ENCODE measurements around the gene PRKG1.

PRKG1 gene

DNA sequence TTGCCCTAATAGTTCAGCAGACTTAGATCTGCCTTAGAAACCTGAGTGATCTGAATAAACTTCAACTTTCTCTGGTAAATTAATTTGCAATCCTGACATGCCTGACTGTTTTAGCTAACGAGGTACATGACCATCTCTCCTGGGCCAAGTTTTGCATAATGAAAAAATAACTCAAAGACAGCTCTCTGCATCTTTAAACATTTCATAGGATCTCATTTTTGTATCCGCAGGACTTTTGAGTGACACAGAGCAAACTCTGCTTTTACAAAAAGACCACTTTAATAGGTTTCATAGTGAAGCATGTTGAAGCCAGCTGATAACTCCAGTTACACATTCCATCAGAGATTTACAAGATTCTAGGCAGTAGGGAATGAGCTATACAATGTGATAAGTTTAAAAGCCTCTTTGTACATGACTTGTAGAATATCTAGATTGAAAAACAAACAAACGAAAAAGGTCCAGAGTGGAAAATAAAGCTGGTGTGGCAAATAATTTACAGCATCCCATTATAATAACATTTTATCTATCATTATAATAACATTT, 2.1 kb downstream of the PRKG1 start:
- no peak for DNase-seq (ENCODE audit: low read depth)

DNA sequence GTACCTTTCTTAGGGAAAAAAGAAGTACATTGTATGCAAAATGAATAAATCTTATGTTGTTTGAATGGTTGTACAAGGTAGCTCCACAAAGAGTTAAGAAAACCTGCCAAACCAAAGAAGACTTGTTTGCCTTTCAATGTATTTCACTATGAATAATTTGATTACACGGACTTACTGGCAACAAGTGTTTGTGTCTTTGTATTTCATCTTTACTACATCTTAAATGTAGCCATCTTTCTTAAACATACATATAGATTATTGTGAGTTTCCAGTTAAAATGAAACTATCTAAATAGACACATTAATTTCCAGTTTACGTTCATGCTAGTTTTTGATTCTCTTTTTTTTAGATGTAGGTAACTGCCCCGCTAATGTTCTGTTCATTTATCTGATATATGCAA, 2.8 kb downstream of the PRKG1 start:
- no peak for DNase-seq (ENCODE audit: low read depth)

DNA sequence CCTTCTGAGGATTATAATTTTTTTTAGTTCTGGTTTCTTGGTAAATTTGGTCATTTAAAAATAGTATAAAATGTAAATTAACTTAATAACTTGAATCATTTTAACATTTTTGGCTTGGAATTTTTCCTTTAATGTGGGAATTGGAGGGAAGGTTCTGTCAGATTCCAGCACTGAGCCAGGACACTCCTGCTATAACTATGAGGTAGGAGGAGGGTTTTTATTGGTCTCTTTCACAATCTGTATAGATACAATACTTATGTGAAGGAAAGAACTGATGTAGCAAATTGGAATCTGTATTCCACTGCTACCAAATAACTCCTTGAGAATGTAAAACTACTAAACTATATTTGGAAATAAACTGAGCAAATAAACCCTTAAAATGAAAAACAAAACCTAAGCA, 3.2 kb downstream of the PRKG1 start:
- DNase-seq (ENCODE audit: low read depth) = no peak

DNA sequence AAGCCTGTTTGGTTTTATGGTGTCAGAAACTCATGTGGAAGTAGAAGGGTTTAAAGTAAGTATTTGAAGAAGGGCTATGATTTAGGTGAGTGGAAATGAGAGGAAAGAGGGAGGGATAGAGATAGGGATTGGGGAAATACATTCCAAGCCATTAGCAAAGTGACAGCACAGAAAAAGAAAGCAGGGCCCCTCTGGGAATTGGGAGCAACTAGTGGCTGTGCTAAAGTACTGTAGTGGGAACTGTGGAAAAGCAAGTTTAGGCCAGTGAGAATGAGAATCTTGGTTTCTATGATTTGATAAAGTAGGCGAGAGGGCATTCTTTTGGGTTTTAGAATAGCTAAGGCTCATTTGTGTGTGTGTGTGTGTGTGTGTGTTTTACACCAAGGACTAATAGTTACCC, 5.0 kb downstream of the PRKG1 start:
- DNase-seq (ENCODE audit: low read depth) = no peak

DNA sequence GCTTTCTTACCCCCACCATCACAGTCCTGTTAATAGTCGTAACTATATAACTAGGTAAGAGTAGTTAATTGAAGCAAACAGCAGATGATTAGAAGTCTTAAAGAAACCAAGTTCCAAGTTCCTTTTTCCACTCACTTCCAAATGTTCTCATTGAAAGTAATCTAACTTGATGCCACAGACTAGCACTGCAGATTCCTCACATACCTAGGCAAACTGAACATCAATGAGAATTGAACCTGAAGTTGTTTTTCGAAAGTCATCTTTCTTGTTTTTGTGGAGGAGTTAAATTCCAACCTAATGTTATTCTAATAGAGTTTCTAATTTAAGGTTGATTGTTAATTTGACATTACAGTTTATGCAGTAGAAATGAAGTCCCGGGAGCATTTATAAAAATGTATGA, 5.5 kb downstream of the PRKG1 start:
- DNase-seq (ENCODE audit: low read depth) = no peak

DNA sequence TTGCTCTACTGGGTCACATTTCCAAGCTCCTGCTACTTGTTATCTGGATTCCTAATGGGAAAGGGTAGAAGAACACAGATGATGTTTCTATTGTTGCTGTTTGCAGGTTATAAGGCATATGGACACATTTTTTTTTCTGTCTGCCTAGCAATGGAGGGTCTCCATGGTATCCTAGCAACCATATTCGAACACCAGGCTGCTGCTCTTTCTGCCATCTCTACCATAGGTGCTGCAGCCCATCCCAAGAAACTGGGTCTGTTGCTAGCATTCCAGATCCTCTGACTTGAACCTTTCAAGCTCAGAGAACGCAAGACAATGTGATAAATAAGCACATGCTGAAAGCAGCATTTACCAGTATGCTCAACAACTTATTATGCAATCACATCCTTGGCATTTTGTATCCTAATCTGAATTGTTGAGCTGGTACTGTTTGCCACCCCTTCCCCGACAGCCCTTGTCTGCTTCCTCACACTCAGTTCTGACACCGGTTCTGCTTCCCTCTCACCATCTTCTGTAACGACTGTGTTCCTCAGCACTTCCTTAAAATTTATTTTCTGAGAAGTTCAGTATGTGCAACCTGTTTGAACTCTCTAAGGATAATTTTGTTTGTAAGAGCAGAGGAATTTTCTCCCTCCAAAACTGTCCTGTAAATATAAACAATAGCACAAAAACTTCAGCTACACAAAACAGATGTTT, 6.2 kb downstream of the PRKG1 start:
- DNase-seq (ENCODE audit: low read depth) = no peak

DNA sequence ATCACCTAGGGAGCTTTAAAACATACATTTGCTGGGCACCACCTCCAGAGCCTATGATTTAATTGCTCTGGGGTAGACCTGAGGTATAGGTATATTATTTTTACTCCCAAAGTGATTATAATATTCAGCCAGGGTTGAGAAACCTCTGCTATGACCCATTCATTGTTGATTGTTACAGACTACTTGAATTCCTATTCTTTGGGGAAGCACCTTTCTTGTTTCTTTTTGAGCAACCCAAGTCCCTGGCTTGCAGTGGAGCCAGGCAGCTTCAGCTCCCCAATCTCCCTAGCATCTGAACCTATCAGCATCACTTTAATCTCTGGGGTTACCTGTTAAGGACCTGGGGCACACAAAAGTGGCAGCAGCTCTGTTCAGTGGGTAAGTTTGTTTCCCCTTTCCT, 8.6 kb downstream of the PRKG1 start:
- no peak for DNase-seq (ENCODE audit: low read depth)

DNA sequence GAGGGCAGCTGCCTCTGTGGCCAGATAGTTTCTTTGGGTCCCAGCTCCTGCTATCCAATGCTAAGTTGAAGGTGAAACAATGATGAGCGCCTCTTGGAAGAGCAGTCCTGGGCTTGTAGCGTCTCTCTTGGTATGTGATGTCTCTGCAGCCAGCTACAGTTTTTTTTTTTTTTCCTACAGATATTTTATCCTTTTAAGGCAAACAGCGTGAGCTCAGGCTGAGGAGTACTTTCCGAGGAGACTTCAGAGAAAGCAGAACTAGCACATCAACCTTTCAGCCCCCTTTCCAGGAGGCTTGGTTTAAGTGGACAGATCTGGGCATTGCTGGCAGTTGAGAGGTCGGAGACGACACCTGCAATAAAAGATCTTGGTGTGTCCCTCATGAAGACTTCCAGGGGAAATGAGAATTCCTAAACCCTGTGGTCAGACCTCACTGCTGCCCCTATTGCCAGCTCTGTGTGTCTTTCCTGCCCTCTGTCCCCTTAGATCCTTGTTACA, 9.1 kb downstream of the PRKG1 start:
- no peak for DNase-seq (ENCODE audit: low read depth)

DNA sequence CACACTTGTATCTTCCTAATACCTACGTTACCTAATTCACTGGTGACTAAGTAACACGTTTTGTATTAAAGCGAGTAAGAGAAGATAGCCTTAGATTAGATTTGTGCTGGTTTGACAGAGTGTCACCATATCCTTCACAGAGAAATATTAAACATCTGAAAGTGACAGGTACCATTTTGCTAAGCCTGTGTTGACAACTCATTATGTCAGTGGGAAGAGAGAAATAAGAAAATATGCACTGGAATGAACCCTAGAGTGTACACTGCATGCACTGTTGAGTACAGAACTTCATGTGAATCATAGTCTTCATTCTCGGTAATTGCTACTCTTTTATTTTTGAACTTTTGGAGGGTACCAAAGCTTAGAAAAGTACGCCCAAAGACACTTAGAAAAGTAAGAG, 10.9 kb downstream of the PRKG1 start:
- DNase-seq (ENCODE audit: low read depth) = no peak

DNA sequence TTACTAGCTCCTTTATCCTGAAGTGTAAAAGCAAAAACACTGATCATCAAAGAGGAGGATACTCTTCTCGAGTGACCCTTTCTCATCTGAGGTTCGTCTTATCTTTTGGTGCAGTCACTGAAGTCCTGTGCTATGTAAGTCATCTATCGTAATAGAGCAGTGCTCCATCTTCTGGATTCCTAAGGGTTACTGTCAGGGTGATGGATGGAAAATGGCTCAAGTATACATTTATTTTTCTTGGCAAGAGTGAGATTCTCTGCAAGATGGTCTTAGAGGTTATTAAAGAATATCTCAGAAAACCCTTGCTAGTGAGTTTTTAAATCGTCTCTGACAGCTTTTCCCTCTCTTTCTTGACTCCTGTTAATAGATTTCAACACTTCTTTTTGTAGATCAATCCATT, 12.4 kb downstream of the PRKG1 start:
- DNase-seq (ENCODE audit: low read depth) = no peak

DNA sequence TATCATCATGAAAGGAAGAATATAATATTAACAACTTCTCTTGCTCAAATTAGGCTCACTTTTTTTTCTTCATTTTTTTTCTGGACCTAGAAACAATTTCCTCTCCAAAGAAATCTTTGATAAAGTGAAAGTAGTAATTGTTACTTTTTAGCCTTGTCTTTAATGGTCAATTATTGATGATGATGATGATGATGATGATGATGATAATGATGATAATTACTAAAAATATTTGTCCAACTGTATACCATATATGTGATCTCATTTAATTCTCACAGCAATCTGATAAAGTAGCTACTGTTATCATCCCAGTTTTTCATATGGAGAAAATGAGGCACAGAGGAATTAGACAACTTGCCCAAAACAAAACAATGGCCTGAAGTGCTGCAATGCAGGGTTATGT, 12.8 kb downstream of the PRKG1 start:
- no peak for DNase-seq (ENCODE audit: low read depth)

DNA sequence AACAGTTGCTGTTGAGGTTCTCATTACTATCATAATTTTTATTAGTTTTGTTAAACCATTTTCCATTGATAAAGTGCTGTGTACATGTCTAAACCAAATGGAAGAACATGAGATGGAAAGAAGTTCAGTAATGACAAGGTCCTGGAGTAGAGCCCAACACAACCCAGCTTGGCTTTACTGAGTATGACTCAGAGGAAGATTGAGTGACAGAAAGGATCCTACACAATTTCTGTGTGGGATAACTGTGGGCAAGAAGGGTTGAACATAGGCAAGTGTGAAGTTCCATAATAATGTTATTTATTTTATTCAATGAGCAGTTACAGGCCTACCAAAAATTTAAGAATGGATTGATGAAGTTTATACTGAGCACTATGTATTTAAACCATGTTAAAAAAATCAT, 15.9 kb downstream of the PRKG1 start:
- DNase-seq (ENCODE audit: low read depth) = no peak

DNA sequence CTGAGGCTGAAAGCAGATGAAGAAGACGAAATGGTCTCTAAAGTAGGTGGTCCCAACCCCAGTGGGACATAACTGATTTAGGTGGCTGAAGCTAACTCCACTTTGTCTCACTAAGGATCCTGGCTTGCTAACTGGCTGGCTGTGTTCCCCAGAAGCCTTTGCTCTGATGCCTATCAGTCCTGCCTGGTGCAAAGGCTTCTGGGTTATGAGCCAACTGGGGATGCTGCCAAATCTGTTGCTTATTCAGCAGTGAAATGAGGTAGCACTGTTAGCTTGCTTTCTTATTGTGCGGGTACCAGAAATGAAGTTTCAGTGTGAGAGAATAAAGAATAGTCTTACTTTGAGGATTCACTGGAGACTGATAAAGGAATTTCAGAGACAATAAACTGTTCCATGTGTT, 18.1 kb downstream of the PRKG1 start:
- DNase-seq (ENCODE audit: low read depth) = no peak

DNA sequence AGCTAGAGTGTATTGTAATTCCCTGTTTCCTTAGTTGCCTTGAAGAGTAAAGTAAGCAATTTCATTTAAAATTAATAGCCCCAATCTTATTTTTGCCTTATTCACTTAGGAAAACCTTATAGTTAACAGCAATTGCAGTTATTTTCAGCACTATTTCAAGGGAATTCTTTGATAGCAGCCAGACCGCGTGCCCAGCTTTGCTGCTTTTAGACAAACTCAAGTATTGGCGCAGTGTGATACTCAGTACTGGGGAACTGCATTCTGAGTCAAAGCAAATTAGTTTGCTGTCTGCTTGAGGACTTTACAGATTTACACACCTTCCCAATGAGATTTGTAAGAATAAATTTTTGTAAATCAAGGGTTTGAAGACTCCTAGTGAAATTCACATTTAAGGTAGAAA, 21.2 kb downstream of the PRKG1 start:
- no peak for DNase-seq (ENCODE audit: low read depth)

DNA sequence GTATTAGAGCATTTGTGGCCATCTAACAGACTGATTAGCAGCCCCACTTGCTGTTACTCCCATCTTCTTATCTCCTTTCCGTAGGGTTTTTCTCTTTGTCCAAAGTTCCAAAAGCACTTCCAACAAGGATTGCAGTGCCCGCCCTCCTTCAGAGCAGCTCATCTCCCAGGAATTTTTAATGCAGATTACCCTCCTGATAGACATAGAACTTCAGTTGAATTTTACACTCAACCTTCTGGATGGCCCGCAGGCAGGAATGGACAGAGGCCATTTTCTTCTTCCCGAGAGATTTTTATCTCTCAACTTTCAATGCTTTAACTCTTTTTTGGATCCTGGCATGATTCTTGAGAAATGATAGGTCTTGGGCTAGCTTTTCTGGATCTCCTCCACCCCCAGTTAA, 23.3 kb downstream of the PRKG1 start:
- DNase-seq (ENCODE audit: low read depth) = no peak

DNA sequence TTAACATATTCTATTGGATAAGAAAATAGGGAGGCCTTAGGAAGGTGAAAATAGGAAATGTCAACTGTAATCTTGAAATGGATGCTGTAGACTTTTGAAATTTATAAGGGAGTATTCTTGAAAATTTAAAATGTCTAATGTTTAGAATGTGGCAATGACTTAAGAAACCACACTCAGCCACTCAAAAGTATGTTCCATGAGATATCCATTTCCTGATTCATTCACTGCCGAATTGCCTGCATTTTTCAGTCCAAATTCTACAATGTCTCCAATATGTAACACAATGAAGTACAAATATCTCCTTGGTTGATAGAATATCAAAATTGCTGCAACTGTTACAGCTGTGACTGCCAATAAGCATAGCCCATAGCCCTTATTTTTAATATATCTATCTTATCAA, 25.9 kb downstream of the PRKG1 start:
- no peak for DNase-seq (ENCODE audit: low read depth)

DNA sequence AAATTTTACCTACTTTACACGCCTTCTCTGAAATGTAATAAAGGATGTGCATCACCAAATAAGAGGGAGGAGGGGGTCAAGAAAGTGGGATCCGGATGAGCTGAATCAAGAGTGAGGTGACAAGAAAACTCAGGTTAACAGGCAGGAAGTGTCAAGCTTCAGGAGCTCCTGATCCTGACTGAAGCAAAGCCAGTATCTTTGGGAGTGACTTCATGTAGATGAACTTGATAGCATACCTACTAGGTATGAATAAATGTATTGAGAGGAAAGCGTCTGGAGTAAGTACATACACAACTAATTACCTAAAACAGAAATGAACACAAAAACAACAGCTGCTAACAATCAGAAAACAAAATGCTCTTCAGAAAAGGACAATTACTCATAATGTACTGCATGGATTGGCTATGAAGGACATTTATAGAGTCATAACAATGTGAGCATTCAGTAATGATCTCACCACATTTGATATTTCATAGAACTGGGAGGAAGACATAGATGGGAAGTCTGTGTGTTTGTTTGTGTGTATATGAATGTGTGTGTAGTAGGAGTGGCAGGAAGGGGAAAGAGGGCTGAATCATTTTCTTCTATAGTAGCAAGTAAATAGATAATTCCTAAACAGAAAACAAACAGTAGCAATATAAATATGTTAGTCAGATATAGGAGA, 29.4 kb downstream of the PRKG1 start:
- DNase-seq (ENCODE audit: low read depth) = no peak

DNA sequence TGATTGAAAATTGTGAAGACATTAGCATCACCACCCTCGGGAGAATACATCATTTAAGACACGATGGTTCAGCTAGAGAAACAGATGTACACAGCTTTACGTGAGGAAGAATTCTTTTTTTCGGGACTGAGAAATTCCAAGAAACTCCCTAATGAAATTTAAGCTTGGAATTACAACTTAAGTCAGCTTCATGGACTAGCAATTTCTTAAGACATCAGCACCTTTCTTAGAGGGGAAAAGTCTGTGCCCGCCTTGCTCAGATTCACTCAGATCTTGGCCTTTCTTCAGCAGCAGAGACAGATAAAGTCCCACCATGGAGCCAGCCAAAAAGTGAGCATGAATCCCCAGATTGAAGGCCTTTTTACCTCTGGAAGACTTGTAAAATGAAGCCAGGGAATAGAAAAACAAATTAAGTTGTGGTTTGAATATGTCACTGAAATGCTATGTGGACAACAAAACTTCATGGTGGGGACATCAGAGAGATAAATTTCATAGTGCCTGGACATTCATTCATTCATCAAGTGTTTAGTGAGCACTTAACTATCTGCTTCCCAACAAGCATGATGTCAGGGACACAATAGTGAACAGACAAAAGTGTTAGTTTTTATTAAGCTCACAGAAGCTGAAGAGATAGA, 32.1 kb downstream of the PRKG1 start:
- no peak for DNase-seq (ENCODE audit: low read depth)

DNA sequence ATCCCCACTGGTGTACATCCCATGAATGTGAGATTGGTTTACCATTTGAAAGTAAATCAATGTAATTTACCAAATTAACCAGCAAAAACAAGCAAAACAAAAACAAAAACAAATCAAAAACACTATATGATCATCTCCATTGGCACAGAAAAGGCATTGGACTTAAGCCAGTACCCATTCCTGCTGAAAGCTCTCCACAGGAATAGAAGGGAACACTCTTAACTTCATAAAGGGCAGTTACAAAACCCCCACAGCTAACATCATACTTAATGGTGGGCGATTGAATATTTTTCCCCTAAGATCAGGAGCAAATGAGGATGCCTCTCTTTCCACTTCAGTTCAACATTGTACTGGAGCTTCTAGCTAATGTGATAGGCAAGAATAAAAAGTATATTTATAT, 34.1 kb downstream of the PRKG1 start:
- DNase-seq (ENCODE audit: low read depth) = no peak

DNA sequence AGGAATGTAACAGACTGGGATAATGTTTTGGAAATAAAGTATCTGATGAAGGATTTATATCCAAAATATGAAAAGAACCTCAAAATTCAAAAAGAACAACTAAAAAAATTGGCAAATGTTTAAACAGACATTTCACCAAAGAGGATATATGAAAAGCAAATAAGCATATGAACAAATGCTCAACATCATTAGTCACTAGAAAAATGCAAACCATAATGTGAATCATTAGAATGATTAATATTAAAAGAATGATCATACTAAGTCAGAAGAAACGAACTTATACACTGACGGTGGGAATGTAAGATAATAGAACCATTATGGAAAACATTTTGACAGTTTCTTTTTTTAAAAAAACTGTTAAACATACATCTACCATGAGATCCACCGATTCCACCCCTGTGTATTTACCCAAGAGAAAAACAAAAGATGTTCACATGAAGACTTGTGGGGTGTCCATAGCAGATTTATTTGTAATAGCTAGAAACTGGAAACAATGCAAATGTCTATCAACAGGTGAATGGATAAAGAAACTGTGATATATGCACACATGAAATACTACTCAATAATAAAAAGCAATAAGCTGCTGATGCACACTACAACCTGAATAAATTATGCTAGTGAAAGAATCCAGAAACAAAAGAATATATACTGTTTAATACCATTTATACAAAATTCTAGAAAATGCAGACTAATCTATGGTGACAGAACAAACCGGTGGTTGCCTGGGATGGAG, 35.7 kb downstream of the PRKG1 start:
- DNase-seq (ENCODE audit: low read depth) = no peak

DNA sequence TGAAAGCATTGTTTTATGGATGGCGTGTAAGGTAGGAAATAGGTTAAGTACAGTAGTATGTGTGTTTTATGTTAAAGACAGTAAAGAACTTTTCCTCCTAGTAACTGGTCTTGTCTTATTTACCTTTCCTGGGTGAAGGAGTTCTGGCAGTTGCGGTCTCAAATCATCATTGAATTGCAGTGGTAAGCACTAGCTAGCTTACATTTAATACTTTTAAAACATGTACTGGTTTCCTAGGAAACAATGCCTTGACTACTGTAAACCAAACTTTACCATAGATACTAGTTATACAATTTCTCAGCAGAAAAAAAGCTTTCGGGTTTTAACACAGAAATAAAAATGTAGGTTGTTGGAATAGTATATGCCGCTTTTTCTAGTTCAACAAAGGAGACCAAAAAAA, 37.7 kb downstream of the PRKG1 start:
- no peak for DNase-seq (ENCODE audit: low read depth)

DNA sequence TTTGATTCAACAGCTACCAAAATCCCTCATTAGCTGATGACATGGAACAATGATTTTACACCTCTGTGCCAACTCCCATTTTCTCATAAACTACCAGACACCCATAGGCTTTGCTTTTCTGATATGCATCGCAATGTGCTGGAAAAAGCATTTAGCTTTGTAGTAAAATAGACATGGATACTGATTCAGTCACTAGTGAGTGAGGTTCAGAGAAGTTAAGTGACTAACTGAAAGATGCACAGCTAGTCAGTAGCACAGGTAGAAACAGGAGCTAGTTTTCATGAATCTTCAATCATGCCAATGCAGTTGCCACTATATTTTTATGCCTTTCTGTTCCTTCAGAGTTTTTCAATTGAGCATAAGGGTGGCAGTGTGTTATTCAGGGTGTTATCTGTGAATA, 38.7 kb downstream of the PRKG1 start:
- no peak for DNase-seq (ENCODE audit: low read depth)
